Occipital lobe (tissue), 3 donors: ENCODE measurements around the gene NRROS. TPM values are rescaled to one million over a fixed set of nuclear protein-coding genes. Genes with fewer than 3 reads are reported as not detected.

Experiments used
- DNase-seq: peaks from one replicate; lab custom pipeline; 2025; lab: John Stamatoyannopoulos, UW
- small RNA-seq: library from RNA; depleted of rRNA; stranded (forward); fragments of <200 nt; gene quantifications from one replicate; pipeline ENCODE3, GENCODE V24; 2014
- total RNA-seq: library from RNA; depleted of rRNA; stranded (reverse); fragments of >200 nt; gene quantifications from one replicate; pipeline ENCODE4 v1.2.3, GENCODE V29; 2014

Gene NRROS
- total RNA-seq, 1 donor from 2014 or later: 1.2 TPM

- peak; percentile 29 for DNase-seq
These were observed 45.3 kb downstream of the NRROS start for GRCh38 chr3:196684548-196685407.

DNA sequence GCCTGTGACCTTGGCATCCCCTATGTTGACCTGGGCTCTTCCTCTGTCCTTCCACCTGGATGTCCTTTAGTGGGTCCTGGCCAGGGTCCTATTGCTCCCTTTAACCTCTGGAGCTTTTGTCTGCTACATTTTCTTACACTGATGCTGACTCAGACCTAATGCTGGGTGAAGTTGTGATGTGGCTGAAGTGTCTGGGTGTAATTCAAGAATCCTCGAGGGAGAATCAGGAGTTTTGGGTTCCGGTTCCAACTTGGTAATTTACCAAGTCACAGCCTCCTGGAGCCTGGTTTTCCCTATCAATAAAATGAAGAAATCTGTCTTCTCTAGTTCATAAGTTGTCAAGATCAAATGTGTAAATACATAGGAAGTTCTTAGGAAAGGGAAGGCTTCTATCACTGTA is 46.9 kb downstream of the NRROS start:
- DNase-seq: no peak

DNA sequence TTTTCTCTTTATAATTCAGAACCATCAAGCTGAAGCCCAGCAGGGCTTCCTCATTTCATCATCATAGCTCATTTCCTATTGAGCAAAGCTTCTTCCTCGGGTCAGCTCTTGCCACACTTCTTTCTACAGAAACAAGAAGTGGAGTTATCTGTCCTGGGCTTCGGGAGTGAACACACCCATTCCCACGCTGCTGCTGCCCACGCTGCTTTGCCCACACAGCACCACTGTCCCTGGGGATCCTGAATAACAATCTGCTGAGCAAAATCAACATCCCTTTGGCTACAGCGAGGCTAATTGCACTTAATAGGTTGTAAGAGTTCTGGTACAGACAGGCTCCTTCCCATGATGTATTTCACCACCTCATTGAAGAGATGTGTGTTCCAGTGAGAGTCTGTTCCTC is 48.9 kb downstream of the NRROS start:
- DNase-seq: no peak

- no peak for DNase-seq
These were observed 50.6 kb downstream of the NRROS start for GRCh38 chr3:196689941-196690660.

GRCh38 chr3:196691386-196691785 is 51.9 kb downstream of the NRROS start:
- DNase-seq: no peak

DNA sequence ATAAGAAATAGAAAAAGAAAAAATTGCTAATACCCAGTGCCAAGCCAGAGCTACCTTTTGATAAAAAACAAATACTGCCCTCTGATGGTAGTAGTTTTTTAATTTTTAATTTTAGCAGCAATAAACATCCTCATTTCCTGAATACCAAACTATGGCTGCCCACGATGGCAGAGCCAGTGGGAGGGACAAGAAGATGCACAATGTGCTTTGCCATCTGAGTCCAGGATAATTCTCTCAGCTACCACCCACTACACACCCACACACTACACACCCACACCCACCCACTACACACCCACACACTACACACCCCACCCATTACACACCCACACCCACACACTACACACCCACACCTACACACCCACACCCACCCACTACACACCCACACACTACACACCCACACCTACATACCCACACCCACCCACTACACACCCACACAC is 54.7 kb downstream of the NRROS start:
- DNase-seq: no peak

GRCh38 chr3:196694941-196695848 is 55.7 kb downstream of the NRROS start:
- DNase-seq: no peak

DNA sequence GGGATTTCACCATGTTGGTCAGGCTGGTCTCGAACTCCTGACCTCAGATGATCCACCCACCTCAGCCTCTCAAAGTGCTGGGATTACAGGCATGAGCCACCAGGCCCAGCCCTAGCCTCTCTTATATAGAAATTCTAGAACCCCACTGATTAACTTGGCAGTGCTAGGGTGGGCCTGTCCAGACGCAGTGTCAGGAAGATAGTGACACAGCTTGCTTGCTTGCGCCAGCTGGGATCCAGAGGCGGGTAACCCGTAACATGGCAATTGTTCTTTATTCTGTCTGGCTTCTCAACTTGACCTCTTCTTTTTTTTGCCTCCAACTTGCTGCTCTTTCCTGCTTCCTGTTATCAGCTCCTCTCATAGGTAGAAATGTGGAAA is 56.3 kb downstream of the NRROS start:
- no peak for DNase-seq

GRCh38 chr3:196697270-196697669 is 57.8 kb downstream of the NRROS start:
- no peak for DNase-seq

- DNase-seq: no peak
These were observed 60.3 kb downstream of the NRROS start for GRCh38 chr3:196699749-196700148.

GRCh38 chr3:196700801-196701200 is 61.3 kb downstream of the NRROS start:
- no peak for DNase-seq

GRCh38 chr3:196706327-196706726 is 66.8 kb downstream of the NRROS start:
- DNase-seq: no peak

- no peak for DNase-seq
These were observed 67.2 kb downstream of the NRROS start for GRCh38 chr3:196706731-196707130.

DNA sequence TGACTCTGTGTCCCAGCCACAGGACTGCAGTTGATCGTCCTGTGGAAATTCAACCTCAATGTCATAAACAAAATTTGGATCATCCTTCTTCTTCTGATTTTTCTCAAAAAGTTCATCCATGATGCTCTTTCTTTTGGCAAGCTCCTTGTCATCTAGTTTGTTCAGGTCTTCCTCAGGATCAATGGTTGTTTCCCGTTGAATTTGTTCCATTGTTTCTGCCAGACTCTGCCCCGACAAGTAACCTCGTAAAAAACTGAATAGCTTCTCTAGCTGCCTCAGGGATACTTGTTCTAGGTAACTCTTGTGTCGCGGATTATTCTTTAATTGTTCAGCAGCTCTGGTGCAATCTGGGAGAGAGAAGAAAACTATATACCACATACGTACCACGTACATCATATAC is 68.1 kb downstream of the NRROS start:
- no peak for DNase-seq

DNA sequence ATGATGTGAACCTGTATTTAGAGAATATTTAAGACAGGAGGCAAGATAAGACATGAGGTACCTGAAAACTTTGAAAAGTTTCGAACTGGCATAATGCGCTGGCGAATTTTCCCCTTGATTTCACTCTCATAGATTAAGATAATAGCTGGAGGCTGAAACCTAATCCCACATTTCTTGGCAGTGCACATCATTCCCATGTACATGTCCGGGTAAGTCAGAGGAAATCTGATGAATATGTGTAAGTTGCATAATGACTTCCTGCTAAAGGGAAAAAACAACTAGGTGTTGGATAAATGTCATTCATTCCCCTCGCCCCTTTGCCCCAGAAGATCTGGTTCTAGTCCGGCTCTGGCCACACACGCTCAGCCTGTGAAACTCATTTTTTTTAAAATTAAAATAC is 69.0 kb downstream of the NRROS start:
- no peak for DNase-seq

Small RNA genes within 50 kb of the gene (small RNA-seq; reads per million reads assigned to genes)
- not detected for gene RNU6-646P

Other genes with a start within 250 kb of the NRROS start
- gene UBXN7, start 207.3 kb upstream of the NRROS start, total RNA-seq: 65.0 TPM
- gene RNF168, start 135.9 kb upstream of the NRROS start, total RNA-seq: 25.9 TPM
- not detected for gene SMCO1, start 124.3 kb upstream of the NRROS start, total RNA-seq
- gene WDR53, start 71.1 kb upstream of the NRROS start, total RNA-seq: 3.4 TPM
- 50.5 TPM for gene FBXO45, start 71.0 kb upstream of the NRROS start, total RNA-seq
- gene CEP19, start 72.6 kb downstream of the NRROS start, total RNA-seq: 8.0 TPM
- gene PIGX, start 72.7 kb downstream of the NRROS start, total RNA-seq: 46.6 TPM
- gene PAK2, start 100.2 kb downstream of the NRROS start, total RNA-seq: 54.4 TPM
- gene SENP5, start 228.2 kb downstream of the NRROS start, total RNA-seq: 86.3 TPM